ENCODE measurements around the gene DHRS4.
"Not testable (repeated sequence)": the region's sequence is repeated elsewhere in the genome, so short reads cannot be mapped to it uniquely, and the experiment has no call there.

DNA sequence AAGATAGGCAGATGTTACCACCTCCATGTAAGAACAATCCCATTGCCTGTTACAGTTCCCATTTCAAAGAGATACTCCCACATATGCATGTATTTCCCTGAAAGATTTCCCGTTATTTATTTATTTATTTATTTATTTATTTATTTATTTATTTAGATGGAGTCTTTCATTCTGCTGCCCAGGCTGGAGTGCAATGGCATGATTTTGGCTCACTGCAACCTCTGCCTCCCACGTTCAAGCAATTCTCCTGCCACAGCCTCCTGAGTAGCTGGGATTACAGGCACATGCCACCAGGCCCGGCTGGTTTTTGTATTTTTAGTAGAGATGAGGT, 2.5 kb upstream of the DHRS4 start:
- not testable (repeated sequence) for TF ChIP-seq CTCF (conservative IDR thresholded peaks at IDR 0.05; ENCODE audit: low read depth, low read length); EZH2 (IDR thresholded peaks at IDR 0.05; ENCODE audit: borderline replicate concordance, low read depth, low read length, poor library complexity, severe bottlenecking)

Measured in A673 (cell line).